K562 (cell line): ENCODE data around the gene ATAD3B. TPM values are rescaled to one million over a fixed set of nuclear protein-coding genes. Genes with fewer than 3 reads are reported as not detected.

ENCODE experiments used
- ATAC-seq: fragments of 200-7000 bp; cut with Tn5 transposase; 3 replicates; pipeline ENCODE4 v1.9.1; 2020; ENCODE audit warnings: moderate library complexity
- BruUV-seq: library from RNA; stranded (reverse); fragments of 400-500 nt; replicated peaks from 2 replicates; lab custom pipeline; 2021; lab: Mats Ljungman, UMichigan
- CTCF ChIA-PET: fragments of 300-600 bp; formaldehyde crosslinking; extraction: SDS; loops from one replicate; lab custom pipeline; 2021; ENCODE audit warnings: low intra/inter-chr PET ratio; lab: Yijun Ruan, JAX
- POLR2A ChIA-PET: fragments of 300-600, 350-650 bp; sonication (Branson Sonifier 250); formaldehyde crosslinking; extraction: SDS; loops from one replicate; lab custom pipeline; 2021; ENCODE audit warnings: antibody characterized with exemption, inconsistent platforms; lab: Yijun Ruan, JAX
- DNase-seq, 4 experiments: peaks; one replicate each; pipeline versions ENCODE4 v3.0.0 to v3.0.0-alpha.2; 2011 to 2018; ENCODE audit warnings: low spot score in 3 of 4, mixed read lengths in 3 of 4; ENCODE audit errors: extremely low read depth in 1 of 4
- FAIRE-seq: peaks from 2 replicates; lab custom pipeline; 2011; peaks lifted over from hg19 to GRCh38; lab: Jason Lieb, UNC
- H2AFZ ChIP-seq: 2 replicates; pipeline ENCODE4 v1.6.0; 2011; ENCODE audit warnings: low read depth, low read length, control low read depth, inconsistent platforms
- H3K27ac ChIP-seq: fragments of 200-600 bp; 3 replicates; pipeline ENCODE4 v1.8.0; 2011; ENCODE audit warnings: low read depth, mild to moderate bottlenecking, control low read depth, inconsistent platforms, low read length, moderate library complexity, mixed read lengths; ENCODE audit errors: extremely low read depth
- H3K27me3 ChIP-seq, 2 experiments: fragments of 300-600 bp in 1 of 2; 2 replicates in 1 of 2; 3 replicates in 1 of 2; pipeline versions ENCODE4 v1.6.0 to v1.8.0; 2011; ENCODE audit warnings: inconsistent platforms in 2 of 2, low read length in 2 of 2, mild to moderate bottlenecking in 1 of 2, mixed read lengths in 1 of 2, moderate library complexity in 1 of 2; ENCODE audit not compliant: control insufficient read depth in 2 of 2, insufficient read depth in 2 of 2
- H3K36me3 ChIP-seq: fragments of 300-600 bp; 3 replicates; pipeline ENCODE4 v1.8.0; 2011; ENCODE audit warnings: mild to moderate bottlenecking, low read length, inconsistent platforms; ENCODE audit not compliant: control insufficient read depth, insufficient read depth
- H3K4me1 ChIP-seq, 2 experiments: fragments of 200-600 bp in 1 of 2; replicated peaks in 1 of 2; 2 replicates in 1 of 2; 3 replicates in 1 of 2; pipeline versions ENCODE4 v1.5.1 to v1.8.0; 2011; ENCODE audit warnings: inconsistent platforms in 2 of 2, low read length in 2 of 2, mild to moderate bottlenecking in 1 of 2, mixed read lengths in 1 of 2, moderate library complexity in 1 of 2; ENCODE audit not compliant: control insufficient read depth in 2 of 2, insufficient read depth in 2 of 2
- H3K4me2 ChIP-seq: 2 replicates; pipeline ENCODE4 v1.6.1; 2011; ENCODE audit warnings: low read length, control low read depth, inconsistent platforms, mixed read lengths; ENCODE audit not compliant: insufficient read depth
- H3K4me3 ChIP-seq: fragments of 200-600 bp; sonication (generic), shearing (Covaris generic); 2 replicates; pipeline ENCODE4 v1.5.1; 2016; ENCODE audit warnings: control low read depth, inconsistent platforms
- H3K79me2 ChIP-seq: fragments of 200-600 bp; 3 replicates; pipeline ENCODE4 v1.8.0; 2011; ENCODE audit warnings: low read length, inconsistent platforms; ENCODE audit not compliant: control insufficient read depth, insufficient read depth
- H3K9ac ChIP-seq, 2 experiments: 2 replicates each; pipeline versions ENCODE4 v1.6.0 to v1.6.1; 2011; ENCODE audit warnings: low read depth in 2 of 2, low read length in 2 of 2, control low read depth in 1 of 2, inconsistent platforms in 1 of 2, mild to moderate bottlenecking in 1 of 2, mixed read lengths in 1 of 2; ENCODE audit not compliant: insufficient read depth in 1 of 2
- H3K9me1 ChIP-seq: one replicate; pipeline ENCODE4 v1.6.0; 2011; ENCODE audit warnings: inconsistent platforms, mild to moderate bottlenecking, low read length, moderate library complexity; ENCODE audit not compliant: control insufficient read depth, insufficient read depth
- H3K9me3 ChIP-seq: replicated peaks from 2 replicates; pipeline ENCODE4 v1.5.1; 2011; ENCODE audit warnings: low read depth, low read length, inconsistent platforms; ENCODE audit not compliant: control insufficient read depth, insufficient read depth
- H4K20me1 ChIP-seq: replicated peaks from 2 replicates; pipeline ENCODE4 v1.6.1; 2011; ENCODE audit warnings: low read length, inconsistent platforms, mixed read lengths; ENCODE audit not compliant: control insufficient read depth, insufficient read depth
- ATF4 ChIP-seq: fragments of 450-650 bp; formaldehyde crosslinking; IDR thresholded peaks from 2 replicates; pipeline ENCODE4 v1.4.0; 2022; ENCODE audit warnings: mild to moderate bottlenecking, moderate library complexity
- ATF7 ChIP-seq: fragments of 450-650 bp; IDR thresholded peaks from 2 replicates; pipeline ENCODE4 v1.7.1; 2014; ENCODE audit warnings: mild to moderate bottlenecking, moderate library complexity
- BCOR ChIP-seq: fragments of 450-650 bp; IDR thresholded peaks from 2 replicates; pipeline ENCODE4 v1.6.1; 2016
- CREBBP ChIP-seq: IDR thresholded peaks from one replicate; pipeline ENCODE4 v1.6.1; 2012; ENCODE audit warnings: low read depth, mild to moderate bottlenecking, control low read depth, inconsistent platforms, low read length
- HDGF ChIP-seq: fragments of 450-650 bp; IDR thresholded peaks from 2 replicates; pipeline ENCODE4 v1.6.1; 2016
- HNRNPL ChIP-seq: fragments of 200-400 bp; formaldehyde crosslinking; IDR thresholded peaks from 2 replicates; pipeline ENCODE4 v1.6.1; 2017; ENCODE audit warnings: low read depth, mild to moderate bottlenecking, low read length
- MYC ChIP-seq, 2 experiments: fragments of 250-450 bp in 1 of 2; sonication (Bioruptor Pico) in 1 of 2; IDR thresholded peaks; 2 replicates each; pipeline versions ENCODE4 v1.5.1 to v1.6.1; 2012 to 2021; ENCODE audit warnings: low read depth in 2 of 2, borderline replicate concordance in 1 of 2, improper control_type of control experiment in 1 of 2, low read length in 1 of 2, mild to moderate bottlenecking in 1 of 2, moderate library complexity in 1 of 2
- PTTG1 ChIP-seq: fragments of 450-650 bp; IDR thresholded peaks from 2 replicates; pipeline ENCODE4 v1.6.1; 2016; ENCODE audit warnings: low read depth, mild to moderate bottlenecking, missing genetic modification characterization, missing compliant biosample characterization
- SNRNP70 ChIP-seq: fragments of 200-400 bp; formaldehyde crosslinking; optimal IDR thresholded peaks from 2 replicates; pipeline ENCODE3; 2017; ENCODE audit warnings: low read depth, low read length
- SREBF2 ChIP-seq: sonication (generic); formaldehyde crosslinking; IDR thresholded peaks from 2 replicates; pipeline ENCODE4 v1.4.0; 2020; ENCODE audit warnings: mild to moderate bottlenecking, missing genetic modification reagents
- TRIM28 ChIP-seq: fragments of 450-650 bp; IDR thresholded peaks from 2 replicates; pipeline ENCODE4 v1.6.1; 2017
- ZFP91 ChIP-seq: sonication (generic); formaldehyde crosslinking; IDR thresholded peaks from 2 replicates; pipeline ENCODE4 v1.8.0; 2022; ENCODE audit warnings: mild to moderate bottlenecking, missing genetic modification reagents
- ZHX1 ChIP-seq: fragments of 150-350 bp; conservative IDR thresholded peaks from 2 replicates; pipeline ENCODE4 v1.6.1; 2014; ENCODE audit warnings: low read length
- ZNF12 ChIP-seq: sonication (generic); formaldehyde crosslinking; IDR thresholded peaks from 2 replicates; pipeline ENCODE4 v1.4.0; 2020; ENCODE audit warnings: mild to moderate bottlenecking, missing genetic modification reagents
- ZNF512 ChIP-seq: IDR thresholded peaks from 2 replicates; pipeline ENCODE4 v1.6.1; 2016; ENCODE audit warnings: missing genetic modification characterization, missing compliant biosample characterization
- ZNF79 ChIP-seq: fragments of 250-450 bp; sonication (Bioruptor Pico); IDR thresholded peaks from 2 replicates; pipeline ENCODE4 v1.4.0; 2020; ENCODE audit warnings: low read depth, mild to moderate bottlenecking, moderate library complexity
- WGBS: fragments of 100-300 bp; shearing (Covaris generic); methylation state at CpG from one replicate; pipeline ENCODE4 v1.1.6; 2016; ENCODE audit warnings: low coverage, mixed read lengths; ENCODE audit not compliant: insufficient coverage; ENCODE audit errors: missing lambda C conversion rate; 5-methylcytosine and 5-hydroxymethylcytosine counted together
- in situ Hi-C: fragments of 300-500 bp; cut with MboI; formaldehyde crosslinking; loops from 4 replicates; pipeline ENCODE4 v1.15.0; 2018; ENCODE audit warnings: inconsistent platforms, mixed read lengths
- intact Hi-C: fragments of 100-400 bp; cut with micrococcal nuclease; formaldehyde crosslinking; loops from 2 replicates; pipeline ENCODE4 v1.14.2; 2022
- polyA plus RNA-seq, 8 experiments: library from polyadenylated mRNA; depleted of rRNA in 4 of 8; stranded (reverse) in 5 of 8; unstranded in 3 of 8; fragments of >200 nt; fragmentation: Nextera tagmentation in 2 of 8; fragmentation: Illumina TruSeq in 1 of 8; extraction: Ambion mirVana in 2 of 8; extraction: Trizol in 1 of 8; gene quantifications; 2 replicates each; pipeline versions ENCODE4 v1.2.1 to v1.2.3, GENCODE V29; 2011 to 2014; ENCODE audit warnings: inconsistent platforms in 1 of 8, missing spikeins in 1 of 8
- total RNA-seq, 7 experiments: library from RNA; depleted of rRNA in 6 of 7; stranded (reverse); fragments of >200 nt in 6 of 7; fragmentation: Illumina TruSeq in 2 of 7; extraction: Trizol in 2 of 7; gene quantifications; 2 replicates each; pipeline versions ENCODE4 v1.2.1 to v1.2.3, GENCODE V29; 2011 to 2021; ENCODE audit warnings: low replicate concordance in 1 of 7

Gene ATAD3B
- total and polyA plus RNA-seq, 9 of the 15 experiments (the other 6 are each of a cell fraction or from before 2014, with no cell fraction given), result 0.07 to 113 (median 27.7) TPM

- Histone ChIP-seq H3K9ac (no peak overlapping the region), H3K36me3 (peaks cover 91% of the 10 kb centered on the region; the same call in 2 of the 3 replicates), H2AFZ (no peak overlapping the region), H3K27me3 (no peaks in the 10 kb centered on the region), H3K4me2 (no peak overlapping the region), H3K9me3 (peaks cover 16% of the 10 kb centered on the region), H3K9me1 (no peaks in the 10 kb centered on the region), H3K79me2 (no peaks in the 10 kb centered on the region), H4K20me1 (no peaks in the 10 kb centered on the region), H3K4me3 (no peak overlapping the region), H3K27ac (no peak overlapping the region), H3K4me1 (peaks cover 0 to 10% of the 10 kb centered on the region in 2 experiments; a peak in 1 of 5 replicates)
- BruUV-seq, result no TSS peak
- DNase-seq (peak in 2 of 4 experiments; percentile 3 to 5), FAIRE-seq (peak; percentile 29), ATAC-seq (no peak)
- in situ Hi-C loops (no loop called here), intact Hi-C loops (no loop called here)
- ChIA-PET CTCF (no interaction called here), POLR2A (interaction anchor here (0.8 to 1.5 kb wide), 2 partner anchors 13 to 95 kb away, joined by 4 to 5 read pairs; no protein-coding TSS in a partner anchor)
- 98% methylated on average over 10 of the region's 10 CpGs for WGBS
- TF ChIP-seq ZNF512 (tag) (no peak), ZFP91 (CRISPR knock-in tag) (no peak), BCOR (peak; percentile 45; the same call in 1 of the 2 replicates), ZHX1 (no peak), MYC (IDR thresholded peaks at IDR 0.05; ENCODE audit: low read depth, low read length) (no peak), MYC (CRISPR knock-in tag; IDR thresholded peaks at IDR 0.05; ENCODE audit: borderline replicate concordance, low read depth) (no peak), CREBBP (no peak), SNRNP70 (no peak), HDGF (no peak), ZNF12 (CRISPR knock-in tag) (peak; percentile 100), SREBF2 (no peak), TRIM28 (0 out of 2 replicates have a peak, but pooled peaks have one; percentile 53), ATF7 (no peak), ZNF79 (no peak), PTTG1 (tag) (no peak), HNRNPL (no peak), ATF4 (CRISPR knock-in tag) (no peak)
These were observed 20.0 kb downstream of the ATAD3B start for GRCh38 chr1:1491601-1492000.
